Fibroblast of lung (primary cell): Measurements from ENCODE around the gene CASTOR2.
"Not testable (repeated sequence)": the region's sequence is repeated elsewhere in the genome, so short reads cannot be mapped to it uniquely, and the experiment has no call there.

Source experiments
- CTCF ChIP-seq, 2 donors: IDR thresholded peaks in 1 of 2; conservative IDR thresholded peaks in 1 of 2; 1 replicate in 1 of 2; 2 replicates in 1 of 2; pipeline ENCODE4 v1.5.1; 2011 to 2012; ENCODE audit warnings: low read length in 2 of 2, control low read depth in 1 of 2, inconsistent platforms in 1 of 2, low read depth in 1 of 2, mild to moderate bottlenecking in 1 of 2
- EZH2 ChIP-seq: IDR thresholded peaks from 2 replicates; pipeline ENCODE4 v1.5.1; 2012; ENCODE audit warnings: low read length, control low read depth, mild to moderate bottlenecking; ENCODE audit errors: missing control alignments

- not testable (repeated sequence) for TF ChIP-seq CTCF (conservative IDR thresholded peaks at IDR 0.05 in 1 of 2, IDR thresholded peaks at IDR 0.05 in 1 of 2; ENCODE audit: low read depth in 1 of 2, low read length in 2 of 2); EZH2
These were observed 598 bp upstream of the CASTOR2 start for GRCh38 chr7:74963704-74964510.
